ENCODE data around the gene RAD51B.

GRCh38 chr14:68553311-68553710 lies 733.7 kb downstream of the RAD51B start:
- TF ChIP-seq CTCF (conservative IDR thresholded peaks at IDR 0.05) (no peak), EZH2 (IDR thresholded peaks at IDR 0.05; ENCODE audit: low read depth) (no peak)
